Fibroblast of mammary gland (primary cell): ENCODE results near the gene BPIFB3.

Experiments used
- DNase-seq: peaks from one replicate; pipeline ENCODE4 v3.0.0-alpha.2; 2010; ENCODE audit warnings: low read depth
- H3K4me3 ChIP-seq: 2 replicates; pipeline ENCODE4 v1.5.1; 2011; ENCODE audit warnings: low read depth, mild to moderate bottlenecking, low read length, moderate library complexity; ENCODE audit not compliant: control insufficient read depth
- TF ChIP-seq, protein P1 (sequence below): conservative IDR thresholded peaks from 2 replicates; pipeline ENCODE4 v1.5.1; 2011; ENCODE audit warnings: low read depth, low read length, inconsistent platforms; ENCODE audit not compliant: control insufficient read depth, insufficient read depth

BPIFB3 gene

DNA sequence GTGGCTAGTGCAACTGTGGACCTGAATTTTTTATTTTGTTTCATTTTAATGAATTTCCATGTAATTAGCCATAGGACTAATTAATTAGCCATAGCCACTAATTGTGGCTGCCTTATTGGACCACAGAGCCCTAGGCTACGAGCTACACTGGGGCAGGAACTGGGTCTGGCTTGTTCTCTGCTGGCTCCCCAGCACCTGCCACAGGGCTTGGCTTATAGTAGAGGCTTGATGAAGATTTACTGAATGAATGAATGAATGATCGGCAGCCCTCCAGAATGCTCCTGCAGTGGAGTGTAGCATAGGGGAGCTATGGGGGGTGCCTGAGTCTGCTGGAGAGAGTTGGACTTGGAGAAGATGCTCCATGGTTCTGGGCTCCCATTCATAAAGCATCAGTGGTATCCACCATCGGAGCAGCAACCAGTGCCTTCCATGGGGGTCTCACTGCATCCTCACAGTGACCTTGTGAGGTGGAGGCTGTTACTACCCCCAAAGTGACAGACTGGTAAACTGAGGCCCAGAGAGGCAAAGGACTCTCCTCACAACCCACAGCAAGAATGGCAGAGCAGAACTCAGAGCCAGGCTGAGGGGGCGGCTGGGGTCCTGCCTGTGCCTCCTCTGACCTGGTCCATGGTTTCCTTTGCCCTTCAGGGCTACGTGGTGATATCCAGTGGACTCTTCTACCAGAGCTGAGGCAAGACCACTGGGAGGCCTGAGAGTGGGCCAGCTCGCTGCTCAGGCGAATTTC is 30.8 kb upstream of the BPIFB3 start:
- DNase-seq = no peak
- H3K4me3 ChIP-seq = no peak overlapping the region
- TF ChIP-seq, protein P1, sequence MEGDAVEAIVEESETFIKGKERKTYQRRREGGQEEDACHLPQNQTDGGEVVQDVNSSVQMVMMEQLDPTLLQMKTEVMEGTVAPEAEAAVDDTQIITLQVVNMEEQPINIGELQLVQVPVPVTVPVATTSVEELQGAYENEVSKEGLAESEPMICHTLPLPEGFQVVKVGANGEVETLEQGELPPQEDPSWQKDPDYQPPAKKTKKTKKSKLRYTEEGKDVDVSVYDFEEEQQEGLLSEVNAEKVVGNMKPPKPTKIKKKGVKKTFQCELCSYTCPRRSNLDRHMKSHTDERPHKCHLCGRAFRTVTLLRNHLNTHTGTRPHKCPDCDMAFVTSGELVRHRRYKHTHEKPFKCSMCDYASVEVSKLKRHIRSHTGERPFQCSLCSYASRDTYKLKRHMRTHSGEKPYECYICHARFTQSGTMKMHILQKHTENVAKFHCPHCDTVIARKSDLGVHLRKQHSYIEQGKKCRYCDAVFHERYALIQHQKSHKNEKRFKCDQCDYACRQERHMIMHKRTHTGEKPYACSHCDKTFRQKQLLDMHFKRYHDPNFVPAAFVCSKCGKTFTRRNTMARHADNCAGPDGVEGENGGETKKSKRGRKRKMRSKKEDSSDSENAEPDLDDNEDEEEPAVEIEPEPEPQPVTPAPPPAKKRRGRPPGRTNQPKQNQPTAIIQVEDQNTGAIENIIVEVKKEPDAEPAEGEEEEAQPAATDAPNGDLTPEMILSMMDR = no peak

DNA sequence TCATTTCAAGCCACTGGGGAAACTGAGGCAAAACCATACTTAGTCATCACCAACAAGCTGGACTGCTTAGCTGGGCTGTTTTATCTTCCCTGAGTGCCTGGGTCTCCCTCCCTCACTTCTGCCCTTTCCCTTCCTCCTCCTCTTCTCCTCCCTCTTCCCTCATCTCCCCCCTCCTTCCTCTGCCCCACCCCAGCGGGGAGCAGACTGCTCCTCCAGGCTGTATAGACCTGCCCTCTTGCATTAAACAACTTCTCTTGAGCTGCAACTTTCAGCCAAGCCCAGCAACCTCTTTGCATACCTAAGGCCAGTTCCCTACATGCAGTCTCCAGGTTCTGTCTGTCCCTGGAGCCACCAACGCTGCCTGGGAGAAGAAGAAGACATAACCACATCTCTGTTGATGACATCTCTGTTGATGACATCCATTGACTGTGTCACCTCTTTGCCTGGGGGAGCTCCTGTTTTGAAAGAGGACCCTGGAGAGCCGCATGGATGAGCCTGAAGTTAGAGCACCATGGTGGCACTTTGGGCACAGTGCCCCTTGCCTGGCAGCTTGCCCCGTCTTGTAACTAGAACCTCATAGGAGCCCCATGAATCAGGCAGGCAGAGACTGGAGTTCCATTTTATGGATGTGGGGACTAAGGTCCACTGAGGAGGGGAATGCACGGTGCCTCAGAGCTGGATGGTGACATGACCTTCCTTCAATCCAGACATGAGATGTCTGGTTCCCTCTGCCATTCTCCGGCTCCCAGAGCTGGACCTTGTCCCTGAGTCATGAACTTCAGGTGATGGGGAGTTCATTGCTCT is 30.1 kb upstream of the BPIFB3 start:
- no peak for DNase-seq
- TF ChIP-seq, protein P1 = no peak

DNA sequence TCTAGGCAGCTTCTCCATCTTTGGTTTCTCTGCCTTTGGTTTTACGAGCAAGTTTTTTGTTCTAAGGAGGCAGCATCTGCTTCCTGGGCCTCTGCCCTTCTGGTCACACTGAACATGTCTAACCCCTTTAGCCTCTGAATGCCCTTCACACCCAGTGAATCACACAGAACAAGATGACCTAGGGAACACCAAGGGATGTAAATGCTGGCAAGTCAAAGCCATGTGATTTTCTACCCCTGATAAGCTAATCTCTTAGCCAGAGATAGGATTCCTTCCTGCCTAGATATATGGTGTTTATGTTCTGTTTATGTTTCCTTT is 29.5 kb upstream of the BPIFB3 start:
- TF ChIP-seq, protein P1 = no peak
- H3K4me3 ChIP-seq = no peak overlapping the region
- DNase-seq = no peak

More for the DNA sequence above, 30.1 kb upstream of the BPIFB3 start:
- no peak overlapping the region for H3K4me3 ChIP-seq

DNA sequence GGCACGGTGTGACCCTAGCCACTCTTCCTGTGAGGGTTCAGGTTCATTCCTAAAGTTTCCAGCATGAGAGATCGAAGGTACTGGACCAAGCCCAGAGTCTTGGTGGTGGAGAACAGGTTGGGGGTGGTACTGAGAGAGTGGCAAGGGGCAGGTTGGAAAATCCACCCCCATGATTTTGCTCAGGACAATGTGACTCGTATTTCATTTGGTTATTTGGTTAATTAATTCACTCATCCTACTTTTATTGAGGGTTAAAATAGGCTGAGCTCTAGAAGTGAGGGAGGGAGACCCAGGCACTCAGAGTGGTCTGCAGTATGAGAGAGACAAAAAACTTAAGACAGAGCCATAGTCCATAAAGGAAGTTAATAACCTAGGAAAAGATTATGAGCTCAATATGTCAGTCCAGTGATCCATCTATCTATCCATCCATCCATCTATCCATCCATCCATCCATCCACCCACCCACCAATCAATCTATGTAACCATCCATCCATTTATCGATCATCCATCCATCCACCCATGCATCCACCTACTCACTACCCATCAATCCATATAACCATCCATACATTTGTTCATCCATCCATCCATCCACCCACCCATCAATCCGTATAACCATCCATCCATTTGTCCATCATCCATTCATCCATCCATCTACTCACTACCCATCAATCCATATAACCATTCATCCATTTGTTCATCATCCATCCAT is 28.9 kb upstream of the BPIFB3 start:
- no peak for DNase-seq
- TF ChIP-seq, protein P1 = no peak
- H3K4me3 ChIP-seq = no peak overlapping the region

DNA sequence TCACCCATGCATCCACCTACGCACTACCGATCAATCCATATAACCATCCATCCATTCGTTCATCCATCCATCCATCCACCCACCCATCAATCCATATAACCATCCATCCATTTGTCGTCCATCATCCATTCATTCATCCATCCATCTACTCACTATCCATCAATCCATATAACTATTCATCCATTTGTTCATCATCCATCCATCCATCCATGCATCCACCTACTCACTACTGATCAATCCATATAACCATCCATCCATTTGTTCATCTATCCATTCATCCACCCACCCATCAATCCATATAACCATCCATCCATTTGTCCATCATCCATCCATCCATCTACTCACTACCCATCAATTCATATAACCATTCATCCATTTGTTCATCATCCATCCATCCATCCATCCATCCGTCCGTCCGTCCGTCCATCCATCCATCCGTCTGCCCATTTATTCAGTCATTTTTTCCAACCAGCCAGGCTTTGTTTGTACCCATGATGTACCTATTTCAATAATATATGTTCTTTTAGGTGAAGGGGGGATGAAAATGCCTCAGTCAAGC is 28.3 kb upstream of the BPIFB3 start:
- TF ChIP-seq, protein P1 = no peak
- no peak for DNase-seq
- H3K4me3 ChIP-seq = no peak overlapping the region

DNA sequence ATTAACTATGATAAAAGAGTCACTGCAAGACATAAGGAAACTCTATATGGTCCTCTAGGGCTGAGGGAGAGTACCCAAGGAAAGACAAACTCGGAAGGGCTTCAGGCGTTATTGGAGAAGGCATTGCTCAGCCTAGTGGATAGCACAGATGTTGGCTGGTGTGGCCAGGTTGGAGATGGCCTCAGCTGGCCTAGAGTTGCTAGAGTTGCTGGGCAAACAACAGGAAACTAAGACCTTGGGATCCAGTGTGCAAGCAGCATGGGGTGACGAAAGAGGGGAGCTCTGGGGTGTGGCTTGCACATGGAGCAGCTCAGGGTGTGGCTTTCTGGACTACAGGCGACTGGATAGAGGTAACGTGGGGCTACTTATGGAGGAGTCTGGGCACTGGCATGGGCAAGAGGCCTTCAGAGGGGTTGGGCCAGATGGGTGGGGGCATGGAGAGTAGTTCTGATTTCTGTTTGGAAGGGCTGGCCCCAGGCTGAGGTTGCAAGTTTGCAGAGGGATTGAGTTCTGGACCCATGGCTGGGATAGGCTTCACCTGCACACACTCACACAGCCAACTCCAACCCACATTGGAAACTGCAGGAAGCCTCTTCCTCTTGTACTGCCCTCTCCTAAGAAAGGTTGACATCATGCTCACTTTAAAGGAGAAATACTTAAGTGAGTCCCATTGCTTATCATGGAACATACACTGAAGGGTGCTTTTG is 27.5 kb upstream of the BPIFB3 start:
- TF ChIP-seq, protein P1 = no peak
- no peak for DNase-seq
- H3K4me3 ChIP-seq = no peak overlapping the region
